ELR (cell line): Measurements from ENCODE around the gene CCT2.
A peak's percentile ranks its signal among the peaks of the same experiment; 100 is the strongest.
"Not testable (repeated sequence)": the region's sequence is repeated elsewhere in the genome, so short reads cannot be mapped to it uniquely, and the experiment has no call there.

Experiments
- DNase-seq: peaks from one replicate; pipeline ENCODE4 v3.0.0-alpha.2; 2015; ENCODE audit warnings: low read depth

Gene CCT2

DNA sequence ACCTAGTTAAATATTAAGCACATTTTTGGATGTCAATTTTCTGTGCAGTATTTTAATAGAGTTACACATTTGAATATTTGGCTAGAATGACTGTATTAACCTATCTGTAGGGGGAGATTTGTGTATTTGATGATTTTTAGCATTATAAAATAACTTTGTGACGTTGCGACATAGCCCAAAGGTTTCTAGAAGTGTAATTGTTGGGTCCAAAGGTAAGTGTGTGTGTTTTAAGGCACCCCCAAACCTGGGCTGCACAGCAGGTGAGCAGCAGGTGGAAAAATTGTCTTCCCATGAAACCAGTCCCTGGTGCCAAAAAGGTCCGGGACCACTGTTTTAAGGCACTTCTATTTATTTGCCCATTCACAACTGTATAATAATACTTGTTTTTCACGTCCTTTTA is 3.3 kb downstream of the CCT2 start:
- DNase-seq: no peak

DNA sequence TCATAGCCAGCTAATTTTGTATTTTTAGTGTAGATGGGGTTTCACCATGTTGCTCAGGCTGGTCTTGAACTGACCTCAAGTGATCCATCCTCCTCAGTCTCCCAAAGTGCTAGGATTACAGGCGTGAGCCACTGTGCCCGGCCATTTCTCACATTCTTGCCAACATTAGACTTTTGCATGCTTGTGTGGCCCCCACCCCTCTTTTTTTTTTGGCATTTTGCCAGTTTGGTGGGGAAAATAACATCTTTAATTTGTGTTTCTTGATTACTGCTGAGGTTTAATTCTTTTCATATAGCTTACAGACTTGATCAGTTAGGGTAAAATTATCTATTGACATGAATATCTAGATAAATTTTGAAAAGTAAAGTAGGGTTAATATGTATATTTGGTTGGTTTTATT is 3.8 kb downstream of the CCT2 start:
- no peak for DNase-seq

DNA sequence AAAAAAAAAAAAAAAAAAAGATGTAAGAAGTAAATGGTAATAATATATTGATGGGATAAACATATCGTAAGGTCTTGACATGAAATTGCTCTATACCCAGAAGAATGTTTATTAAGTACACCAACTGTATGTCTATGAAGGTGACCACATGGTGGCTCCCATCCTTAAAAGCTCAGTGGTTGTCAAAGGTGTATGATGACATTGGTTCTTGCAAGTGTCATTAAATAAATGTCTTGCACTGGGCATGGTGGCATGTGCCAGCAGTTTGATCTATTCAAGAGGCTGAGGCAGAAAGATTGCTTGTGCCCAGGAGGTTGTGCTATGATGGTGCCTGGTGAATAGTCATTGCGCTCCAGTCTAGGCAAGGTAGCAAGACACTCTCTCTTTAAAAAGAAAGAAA is 10.4 kb downstream of the CCT2 start:
- DNase-seq: no peak

- no peak for DNase-seq
These were observed 13.0 kb downstream of the CCT2 start for GRCh38 chr12:69598174-69598753.

GRCh38 chr12:69600804-69601203 is 15.5 kb downstream of the CCT2 start:
- DNase-seq: no peak

GRCh38 chr12:69601962-69602685 is 16.9 kb downstream of the CCT2 start:
- no peak for DNase-seq

GRCh38 chr12:69602954-69603353 is 17.7 kb downstream of the CCT2 start:
- DNase-seq: no peak

DNA sequence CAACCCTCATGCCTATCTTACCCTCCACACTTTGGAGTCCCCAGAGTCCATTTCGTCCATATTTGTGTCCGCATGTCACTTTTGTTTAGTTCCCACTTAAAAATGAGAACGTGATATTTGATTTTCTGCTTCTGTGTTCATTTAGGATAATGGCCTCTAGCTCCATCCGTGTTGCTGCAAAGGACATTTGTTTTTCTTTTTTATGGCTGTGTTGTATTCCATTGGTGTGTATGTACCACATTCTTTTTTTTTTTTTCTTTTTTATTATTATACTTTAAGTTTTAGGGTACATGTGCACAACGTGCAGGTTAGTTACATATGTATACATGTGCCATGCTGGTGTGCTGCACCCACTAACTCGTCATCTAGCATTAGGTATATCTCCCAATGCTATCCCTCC is 18.3 kb downstream of the CCT2 start:
- DNase-seq: not testable (repeated sequence)

GRCh38 chr12:69604275-69604674 is 19.0 kb downstream of the CCT2 start:
- not testable (repeated sequence) for DNase-seq

DNA sequence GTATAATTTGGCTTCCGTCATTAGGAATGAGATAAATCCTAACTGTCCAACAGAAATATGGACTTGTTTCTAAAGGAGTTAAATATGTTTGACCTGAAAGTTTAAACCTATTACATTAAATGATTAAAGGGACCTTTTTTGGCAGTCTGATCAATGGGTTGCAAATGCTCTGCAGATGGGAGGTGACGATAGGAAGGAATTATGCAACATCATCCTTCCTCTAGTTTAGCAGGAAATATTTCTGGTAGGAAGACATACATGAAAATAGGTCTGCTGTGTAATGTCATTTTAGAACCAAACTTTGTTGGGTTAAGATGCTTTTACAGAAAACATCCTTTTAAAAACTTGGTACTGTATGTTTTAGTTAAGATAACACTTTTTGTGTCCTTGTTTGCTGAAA is 22.9 kb downstream of the CCT2 start:
- DNase-seq: no peak

DNA sequence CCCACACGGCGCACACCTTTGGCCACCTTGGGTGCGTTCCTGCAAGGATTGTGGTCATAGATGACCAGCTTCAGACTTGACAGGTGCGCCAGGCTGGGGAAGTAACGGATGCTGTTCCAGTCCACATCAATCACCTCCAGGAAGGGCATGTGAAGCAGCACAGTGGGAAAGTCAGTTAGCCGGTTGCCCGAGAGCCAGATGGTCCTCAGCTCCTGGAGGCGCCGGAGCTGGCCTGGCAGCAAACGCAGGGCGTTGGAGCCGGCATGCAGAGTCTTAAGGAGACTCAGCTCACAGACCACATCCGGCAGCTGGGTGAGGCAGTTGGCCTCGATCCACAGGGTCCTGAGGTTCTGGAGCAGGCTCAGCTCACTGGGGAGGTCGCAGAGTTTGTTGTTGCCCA is 24.9 kb downstream of the CCT2 start:
- DNase-seq: no peak

- no peak for DNase-seq
These were observed 25.5 kb downstream of the CCT2 start, which contains the start of gene LRRC10 for GRCh38 chr12:69610729-69611128. Gene LRRC10, minus strand, starts transcription at chr12:69610907. Its CDS starts 69 bp downstream, at chr12:69610838.

GRCh38 chr12:69613351-69613750 is 28.1 kb downstream of the CCT2 start:
- DNase-seq: no peak

- DNase-seq: no peak
These were observed 30.8 kb downstream of the CCT2 start for GRCh38 chr12:69616025-69616424.

DNA sequence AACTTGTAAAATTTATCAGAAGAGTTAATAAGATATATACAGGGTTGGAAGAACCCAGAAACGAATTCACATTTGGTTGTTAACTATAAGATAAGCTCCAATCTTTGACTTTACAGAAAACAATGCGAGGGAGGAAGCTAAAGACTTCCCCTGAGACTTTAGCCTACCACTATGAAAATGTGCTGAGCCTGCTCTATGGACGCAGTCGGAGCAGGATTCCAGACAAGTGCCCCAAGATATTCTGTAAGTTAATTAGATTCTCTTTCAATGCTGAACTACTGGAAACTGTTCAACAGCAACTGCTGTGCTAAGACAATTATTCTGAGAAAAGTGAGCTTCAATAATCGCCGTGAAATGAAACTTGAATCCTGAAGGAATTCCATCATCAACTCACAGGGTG is 33.8 kb downstream of the CCT2 start:
- DNase-seq: no peak

DNA sequence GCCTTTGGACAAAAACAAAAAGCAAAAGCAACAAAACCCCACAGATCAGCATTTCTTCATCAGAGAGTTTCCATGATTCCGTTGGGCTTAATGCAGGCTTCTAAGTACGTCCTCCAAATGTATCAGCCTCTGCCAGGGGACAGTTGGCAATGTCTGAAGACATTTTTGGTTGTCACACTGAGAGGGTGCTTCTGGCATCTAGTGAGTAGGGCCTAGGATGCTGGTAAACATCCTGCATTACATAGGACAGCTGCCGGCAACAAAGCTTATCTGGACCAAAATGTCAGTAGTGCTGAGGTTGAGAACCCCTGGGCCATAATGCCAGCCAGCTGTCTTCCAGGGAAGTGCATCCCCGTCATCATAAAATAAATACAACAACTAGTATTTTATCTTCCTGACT is 34.8 kb downstream of the CCT2 start:
- no peak for DNase-seq

GRCh38 chr12:69620921-69621320 is 35.7 kb downstream of the CCT2 start:
- DNase-seq: no peak

DNA sequence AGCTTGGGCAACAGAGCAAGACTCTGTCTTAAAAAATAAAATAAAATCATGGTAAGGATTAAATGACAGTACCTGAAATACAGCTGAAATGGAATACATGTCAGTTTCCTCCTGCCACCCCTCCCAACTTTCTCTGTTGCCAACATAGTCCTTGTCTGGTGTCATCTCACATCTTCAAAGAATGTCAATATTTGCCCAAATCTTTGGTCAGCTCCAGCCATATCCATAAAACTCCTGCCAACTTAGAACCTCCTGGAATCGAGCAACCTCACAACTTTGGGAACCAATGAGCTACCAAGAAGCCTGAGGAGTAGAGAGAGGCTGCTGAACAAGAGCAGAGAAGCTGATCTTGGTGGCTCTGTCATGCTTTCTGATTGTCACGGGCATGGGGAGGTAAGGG is 36.3 kb downstream of the CCT2 start:
- DNase-seq: no peak

DNA sequence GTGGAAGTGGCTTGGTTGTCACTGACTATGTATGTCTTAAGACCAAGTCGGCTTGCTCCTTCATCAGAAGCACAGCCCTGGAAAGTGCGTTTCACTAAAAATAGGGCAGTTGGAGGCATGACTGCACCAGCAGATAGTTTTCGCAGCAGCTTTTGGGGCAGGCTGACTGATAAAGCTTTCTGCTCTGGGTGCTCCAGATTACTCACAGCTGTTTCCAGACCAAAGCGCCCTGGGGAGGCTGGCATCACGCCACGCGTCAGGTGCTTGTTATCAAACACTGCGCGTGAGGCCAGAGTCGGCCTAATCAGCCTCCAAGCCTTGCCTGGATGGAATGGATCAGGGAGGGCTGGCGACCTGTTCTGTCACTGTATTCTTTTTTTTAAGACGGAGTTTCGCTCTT is 38.7 kb downstream of the CCT2 start:
- no peak for DNase-seq

- no peak for DNase-seq
These were observed 42.2 kb downstream of the CCT2 start for GRCh38 chr12:69627501-69627900.

DNA sequence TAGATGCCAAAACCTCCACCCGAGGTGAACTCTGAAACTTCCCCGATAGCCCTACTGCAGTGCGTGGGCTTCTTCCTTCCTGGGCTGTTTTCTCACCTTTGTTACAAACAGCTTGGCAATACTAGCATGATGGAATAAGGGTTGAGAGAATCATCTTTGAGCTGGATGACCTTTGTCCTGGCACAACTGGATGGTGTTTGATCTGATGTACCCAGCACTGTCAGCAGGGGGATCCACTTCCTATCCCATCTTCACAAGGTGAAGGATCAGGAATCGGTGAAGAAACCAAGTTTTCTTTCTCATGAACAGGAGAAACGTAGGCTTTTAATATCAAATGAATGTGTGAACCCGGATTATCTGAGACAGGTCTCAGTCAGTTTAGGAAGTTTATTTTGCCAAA is 44.9 kb downstream of the CCT2 start:
- peak; percentile 41 for DNase-seq

GRCh38 chr12:69633061-69633460 is 47.8 kb downstream of the CCT2 start:
- peak; percentile 23 for DNase-seq

DNA sequence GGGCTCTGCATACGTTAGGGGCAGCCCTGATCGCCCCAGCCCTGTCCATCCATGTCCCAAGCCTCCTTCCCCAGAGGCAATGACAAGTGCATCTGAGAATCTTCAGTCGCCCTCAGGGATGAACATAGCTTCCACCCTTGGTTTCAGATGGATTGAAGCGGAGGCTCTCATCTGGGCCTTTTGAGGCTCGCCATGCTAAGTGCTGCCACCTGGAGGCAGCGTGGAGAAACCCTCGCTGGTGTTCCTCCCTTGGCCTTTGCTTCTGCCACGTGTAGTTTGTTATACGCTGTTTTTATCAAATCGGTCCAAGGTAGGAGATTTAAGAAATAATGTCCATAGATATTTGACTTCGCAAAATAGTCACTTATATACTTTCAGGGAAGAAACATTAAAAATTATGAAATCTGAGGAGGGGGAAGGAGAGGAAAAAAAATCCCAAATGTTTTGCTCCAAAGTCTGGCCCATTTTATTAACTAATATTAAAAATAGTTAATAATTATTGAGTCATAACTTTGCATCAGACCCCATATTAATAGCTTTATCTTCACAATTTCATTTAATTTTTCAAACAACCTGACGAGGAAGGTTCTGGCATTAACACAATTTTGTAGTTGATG is 54.2 kb downstream of the CCT2 start:
- peak; percentile 79 for DNase-seq

GRCh38 chr12:69641546-69641945 is 56.3 kb downstream of the CCT2 start:
- no peak for DNase-seq
